HG03575 (cell line): ENCODE measurements around the gene TBC1D30.

Experiments used
- ATAC-seq: cut with Tn5 transposase; IDR thresholded peaks from one replicate; pipeline ENCODE4 v1.9.1; 2021; ENCODE audit not compliant: unreplicated experiment, insufficient number of reproducible peaks, low FRiP score; ENCODE audit errors: extremely low read depth

Gene TBC1D30

GRCh38 chr12:64894827-64895475 is 70.5 kb downstream of the TBC1D30 start:
- no peak for ATAC-seq

GRCh38 chr12:64895526-64895925 is 71.1 kb downstream of the TBC1D30 start:
- no peak for ATAC-seq

DNA sequence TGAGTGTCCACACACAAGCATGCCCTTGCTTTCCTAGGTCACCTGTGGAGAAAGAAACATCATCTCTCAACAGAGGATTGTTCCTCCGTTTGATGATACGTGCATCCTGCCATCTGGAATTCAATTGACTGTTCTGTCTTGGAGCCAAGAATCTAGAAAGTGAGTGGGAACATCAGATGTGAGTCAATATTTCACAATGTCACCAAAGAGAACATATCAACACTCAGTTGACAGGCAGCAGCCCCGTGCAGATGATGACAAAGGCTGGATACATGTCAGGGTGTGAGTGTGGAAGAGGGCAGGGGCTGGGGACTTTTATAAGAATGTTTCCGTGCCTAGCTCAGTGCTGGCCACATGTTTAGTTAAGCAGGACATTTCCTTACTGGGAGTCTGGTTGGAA is 76.1 kb downstream of the TBC1D30 start:
- no peak for ATAC-seq

DNA sequence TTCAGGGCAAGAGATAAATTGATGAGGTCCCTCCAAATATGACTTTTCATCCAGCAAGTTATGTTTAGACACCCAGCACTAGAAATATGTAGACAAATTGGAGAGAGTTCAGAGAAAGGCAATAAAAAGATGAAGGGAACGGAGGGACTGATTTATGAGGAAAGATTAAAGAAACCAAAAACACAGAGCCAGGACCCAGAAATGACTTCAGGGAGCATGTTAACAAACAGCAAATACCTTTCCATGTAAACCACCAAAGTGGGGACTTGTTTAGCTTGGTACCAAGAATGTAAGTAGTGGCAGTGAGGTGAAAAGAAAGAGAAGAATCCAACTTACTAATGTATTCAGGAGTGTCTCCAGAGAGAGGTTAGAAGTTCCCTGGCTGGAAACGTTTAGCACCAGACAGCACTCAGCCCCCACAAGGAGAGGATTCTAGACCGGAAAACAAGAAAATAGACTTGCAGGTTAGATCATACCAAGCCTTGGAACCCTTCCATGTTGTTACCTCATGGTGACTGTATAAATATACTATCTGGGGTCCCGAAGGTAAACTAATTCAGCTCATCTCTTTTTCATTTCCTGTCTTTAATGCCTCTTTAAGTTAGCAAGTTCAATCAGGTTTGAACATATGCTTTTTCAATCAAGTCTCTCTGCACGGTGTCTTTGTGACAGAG is 79.2 kb downstream of the TBC1D30 start:
- ATAC-seq = no peak

DNA sequence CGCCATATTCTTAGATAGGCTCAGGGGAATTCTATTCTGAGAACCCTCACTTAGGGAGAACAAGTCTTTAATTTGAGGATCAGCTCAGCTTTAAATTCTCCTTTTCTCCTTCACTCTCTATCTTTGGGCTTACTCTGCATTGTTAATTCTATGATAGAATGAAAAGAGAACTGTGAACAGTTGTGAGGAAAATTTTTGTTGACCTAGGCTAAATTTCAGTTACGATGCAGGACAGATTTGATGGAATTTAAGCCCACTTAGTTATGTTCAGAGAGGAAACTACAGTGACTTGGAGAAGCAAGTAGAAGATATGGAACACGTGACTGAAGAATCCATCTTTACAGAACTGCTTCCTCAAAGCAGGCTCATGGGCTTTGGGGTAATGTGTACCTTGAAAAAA is 82.7 kb downstream of the TBC1D30 start:
- ATAC-seq = no peak

GRCh38 chr12:64909124-64909523 is 84.7 kb downstream of the TBC1D30 start:
- no peak for ATAC-seq

GRCh38 chr12:64911081-64911480 is 86.6 kb downstream of the TBC1D30 start:
- no peak for ATAC-seq

DNA sequence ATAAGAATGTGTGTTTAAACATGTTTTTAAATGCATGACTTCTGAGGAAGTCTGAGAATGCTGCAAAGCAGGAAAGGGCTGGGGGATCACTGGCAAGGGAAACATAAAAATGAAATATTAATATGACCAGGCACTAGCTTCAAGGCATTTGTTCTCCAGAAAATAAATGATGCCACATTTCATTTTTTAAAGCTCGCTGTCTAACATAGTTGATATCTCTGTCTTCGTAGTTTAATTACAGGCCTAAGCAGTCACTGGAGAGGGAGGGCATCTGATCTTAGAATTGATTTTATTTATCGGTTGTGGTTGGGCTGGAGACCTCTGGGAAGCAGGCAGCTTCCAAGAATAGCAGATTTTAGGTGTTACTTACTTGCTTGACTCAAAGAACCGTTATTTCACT is 87.5 kb downstream of the TBC1D30 start:
- ATAC-seq = no peak

- no peak for ATAC-seq
Measured at GRCh38 chr12:64912516-64913255, 88.2 kb downstream of the TBC1D30 start.

DNA sequence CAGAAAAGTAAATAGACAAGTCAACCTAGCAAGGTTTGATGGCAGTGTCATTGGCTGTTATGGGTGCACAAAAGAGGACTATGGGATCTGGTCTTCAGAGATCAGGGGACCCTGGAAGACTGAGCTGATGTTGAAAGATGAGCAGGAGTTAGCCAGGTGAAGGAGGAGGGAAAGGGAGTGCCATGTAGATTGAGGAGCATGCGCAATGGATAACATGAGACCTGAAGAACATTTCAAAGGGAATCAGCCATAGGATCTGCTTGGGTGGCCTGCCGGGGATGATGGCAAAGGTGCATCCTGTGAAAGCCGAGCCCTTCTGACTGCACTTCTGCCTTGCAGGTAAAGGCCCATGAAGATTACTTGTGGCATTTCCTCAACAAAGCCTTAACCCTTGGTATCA is 90.8 kb downstream of the TBC1D30 start:
- ATAC-seq = no peak

DNA sequence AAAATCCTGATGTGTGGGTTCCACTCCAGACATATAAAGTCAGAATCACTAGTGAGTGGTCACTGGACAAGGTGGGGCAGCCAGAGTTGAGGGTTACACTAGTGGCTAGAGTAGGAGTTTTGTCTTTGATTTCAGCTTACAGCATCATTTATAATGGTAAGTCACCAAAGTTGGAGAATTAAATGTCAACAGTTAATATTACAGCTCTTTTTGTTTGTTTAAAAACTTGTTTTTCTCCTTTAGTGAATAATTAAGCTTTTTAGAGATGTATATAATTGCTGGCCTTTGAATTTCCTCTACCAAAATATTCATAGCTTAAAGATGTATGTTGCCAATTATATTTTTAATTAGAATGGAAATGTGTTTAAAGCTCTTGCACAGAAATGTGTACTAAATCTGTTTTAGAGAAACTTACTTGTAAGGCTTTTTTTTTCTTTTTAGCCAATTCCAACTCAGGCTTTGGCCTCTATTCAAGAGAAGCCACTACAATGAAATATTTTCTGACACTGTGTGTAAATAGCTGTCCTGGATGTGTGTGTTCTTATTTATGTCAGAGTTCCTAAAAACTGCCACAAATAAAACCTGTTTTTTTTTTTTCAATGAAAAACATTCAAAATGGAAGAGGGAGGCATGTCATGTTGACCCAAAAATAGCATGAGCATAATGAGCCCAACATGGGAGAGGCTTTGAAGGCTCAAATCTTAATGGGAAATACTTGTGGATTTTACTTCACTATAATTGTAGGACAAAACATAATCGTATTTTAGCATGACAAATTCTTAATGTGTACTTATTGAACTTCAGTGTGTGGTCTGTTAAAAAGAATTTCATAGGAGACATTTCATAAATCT is 92.2 kb downstream of the TBC1D30 start:
- ATAC-seq = no peak

DNA sequence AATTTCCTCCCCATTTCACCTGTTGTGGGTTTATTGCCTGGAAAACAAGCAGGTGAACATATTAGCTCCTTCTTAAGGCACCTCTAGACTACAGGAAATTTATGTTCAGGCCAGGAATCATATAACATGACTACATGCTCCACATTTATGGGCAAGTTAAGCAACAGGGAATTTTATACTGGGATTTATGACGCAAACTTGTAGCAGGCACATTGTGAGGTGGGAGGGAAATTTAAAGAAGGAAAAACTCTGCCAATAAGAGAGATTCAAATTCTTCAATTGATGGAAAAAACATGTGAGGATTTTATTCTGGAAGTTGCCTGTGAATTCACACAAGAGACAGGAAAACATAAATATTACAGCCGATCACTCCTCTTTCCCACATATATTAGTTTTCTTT is 93.9 kb downstream of the TBC1D30 start:
- ATAC-seq = no peak

GRCh38 chr12:64918801-64919200 is 94.4 kb downstream of the TBC1D30 start:
- ATAC-seq = no peak

GRCh38 chr12:64922853-64923252 is 98.4 kb downstream of the TBC1D30 start:
- ATAC-seq = no peak

DNA sequence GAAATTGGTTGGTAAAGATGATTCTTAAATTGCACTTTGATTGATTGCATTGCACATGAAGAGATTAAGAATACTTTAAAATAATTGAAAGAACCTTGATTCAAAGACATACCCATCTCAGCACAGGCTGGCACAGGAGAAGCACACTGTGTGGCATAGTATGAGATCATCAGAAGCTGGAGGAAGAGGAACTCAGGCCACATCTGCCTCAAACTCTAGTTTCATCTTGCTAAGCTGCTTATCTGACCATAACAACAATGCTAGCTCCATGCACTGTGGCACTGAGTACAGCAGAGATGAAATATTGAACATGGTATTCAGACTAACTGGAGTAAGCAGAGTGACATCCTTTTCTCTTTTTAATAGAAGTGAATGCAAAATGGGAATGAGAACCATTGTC is 99.1 kb downstream of the TBC1D30 start:
- no peak for ATAC-seq
